ENCODE results near the gene ADCY5.

DNA sequence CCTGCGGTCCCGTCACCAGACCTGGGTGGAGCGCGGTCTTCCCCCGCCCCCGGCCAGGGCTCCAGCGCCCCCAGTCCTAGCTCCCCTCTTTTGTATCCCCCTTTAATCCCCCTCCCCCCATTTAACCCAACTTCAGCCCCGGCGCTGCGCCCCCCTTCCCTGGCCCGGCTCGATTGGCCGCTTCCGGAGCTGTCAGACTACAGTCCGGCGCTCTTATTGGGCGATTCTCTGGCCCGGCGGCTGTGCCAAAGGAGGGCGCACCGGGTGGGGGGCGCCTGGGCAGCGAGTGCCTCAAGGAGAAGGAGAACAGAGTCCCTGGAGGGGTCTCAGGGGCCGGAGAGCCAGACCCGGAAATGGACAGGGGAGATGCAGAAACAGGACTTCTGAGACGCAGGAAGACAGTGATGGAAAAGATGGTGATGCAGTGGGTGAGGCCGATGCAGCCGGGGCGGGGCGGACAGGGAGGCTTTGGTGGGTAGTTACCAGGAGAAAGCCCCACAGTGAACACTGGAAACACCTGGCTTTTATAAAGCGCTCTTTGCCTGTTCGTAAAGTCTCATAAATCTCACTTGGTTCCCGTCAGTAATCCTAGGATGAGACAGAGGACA lies 1.2 kb upstream of the ADCY5 start:
- TF ChIP-seq FOSL2 (IDR thresholded peaks at IDR 0.05) (no peak), FOSL2 (CRISPR knock-in tag; IDR thresholded peaks at IDR 0.05) (no peak), POLR2A (IDR thresholded peaks at IDR 0.05; ENCODE audit: low read length) (no peak), CEBPB (IDR thresholded peaks at IDR 0.05) (no peak), EP300 (IDR thresholded peaks at IDR 0.05) (no peak), CHD4 (IDR thresholded peaks at IDR 0.05; ENCODE audit: borderline replicate concordance) (no peak), RNF2 (IDR thresholded peaks at IDR 0.05; ENCODE audit: borderline replicate concordance, low read depth) (no peak)
- TF ChIP-seq, protein P1, sequence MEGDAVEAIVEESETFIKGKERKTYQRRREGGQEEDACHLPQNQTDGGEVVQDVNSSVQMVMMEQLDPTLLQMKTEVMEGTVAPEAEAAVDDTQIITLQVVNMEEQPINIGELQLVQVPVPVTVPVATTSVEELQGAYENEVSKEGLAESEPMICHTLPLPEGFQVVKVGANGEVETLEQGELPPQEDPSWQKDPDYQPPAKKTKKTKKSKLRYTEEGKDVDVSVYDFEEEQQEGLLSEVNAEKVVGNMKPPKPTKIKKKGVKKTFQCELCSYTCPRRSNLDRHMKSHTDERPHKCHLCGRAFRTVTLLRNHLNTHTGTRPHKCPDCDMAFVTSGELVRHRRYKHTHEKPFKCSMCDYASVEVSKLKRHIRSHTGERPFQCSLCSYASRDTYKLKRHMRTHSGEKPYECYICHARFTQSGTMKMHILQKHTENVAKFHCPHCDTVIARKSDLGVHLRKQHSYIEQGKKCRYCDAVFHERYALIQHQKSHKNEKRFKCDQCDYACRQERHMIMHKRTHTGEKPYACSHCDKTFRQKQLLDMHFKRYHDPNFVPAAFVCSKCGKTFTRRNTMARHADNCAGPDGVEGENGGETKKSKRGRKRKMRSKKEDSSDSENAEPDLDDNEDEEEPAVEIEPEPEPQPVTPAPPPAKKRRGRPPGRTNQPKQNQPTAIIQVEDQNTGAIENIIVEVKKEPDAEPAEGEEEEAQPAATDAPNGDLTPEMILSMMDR (IDR thresholded peaks at IDR 0.05): no peak
- TF ChIP-seq, protein P2, sequence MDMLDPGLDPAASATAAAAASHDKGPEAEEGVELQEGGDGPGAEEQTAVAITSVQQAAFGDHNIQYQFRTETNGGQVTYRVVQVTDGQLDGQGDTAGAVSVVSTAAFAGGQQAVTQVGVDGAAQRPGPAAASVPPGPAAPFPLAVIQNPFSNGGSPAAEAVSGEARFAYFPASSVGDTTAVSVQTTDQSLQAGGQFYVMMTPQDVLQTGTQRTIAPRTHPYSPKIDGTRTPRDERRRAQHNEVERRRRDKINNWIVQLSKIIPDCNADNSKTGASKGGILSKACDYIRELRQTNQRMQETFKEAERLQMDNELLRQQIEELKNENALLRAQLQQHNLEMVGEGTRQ (IDR thresholded peaks at IDR 0.05): no peak
- TF ChIP-seq, protein P3, sequence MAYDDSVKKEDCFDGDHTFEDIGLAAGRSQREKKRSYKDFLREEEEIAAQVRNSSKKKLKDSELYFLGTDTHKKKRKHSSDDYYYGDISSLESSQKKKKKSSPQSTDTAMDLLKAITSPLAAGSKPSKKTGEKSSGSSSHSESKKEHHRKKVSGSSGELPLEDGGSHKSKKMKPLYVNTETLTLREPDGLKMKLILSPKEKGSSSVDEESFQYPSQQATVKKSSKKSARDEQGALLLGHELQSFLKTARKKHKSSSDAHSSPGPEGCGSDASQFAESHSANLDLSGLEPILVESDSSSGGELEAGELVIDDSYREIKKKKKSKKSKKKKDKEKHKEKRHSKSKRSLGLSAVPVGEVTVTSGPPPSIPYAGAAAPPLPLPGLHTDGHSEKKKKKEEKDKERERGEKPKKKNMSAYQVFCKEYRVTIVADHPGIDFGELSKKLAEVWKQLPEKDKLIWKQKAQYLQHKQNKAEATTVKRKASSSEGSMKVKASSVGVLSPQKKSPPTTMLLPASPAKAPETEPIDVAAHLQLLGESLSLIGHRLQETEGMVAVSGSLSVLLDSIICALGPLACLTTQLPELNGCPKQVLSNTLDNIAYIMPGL (CRISPR knock-in tag; IDR thresholded peaks at IDR 0.05; ENCODE audit: borderline replicate concordance): no peak
- TF ChIP-seq, protein P4, sequence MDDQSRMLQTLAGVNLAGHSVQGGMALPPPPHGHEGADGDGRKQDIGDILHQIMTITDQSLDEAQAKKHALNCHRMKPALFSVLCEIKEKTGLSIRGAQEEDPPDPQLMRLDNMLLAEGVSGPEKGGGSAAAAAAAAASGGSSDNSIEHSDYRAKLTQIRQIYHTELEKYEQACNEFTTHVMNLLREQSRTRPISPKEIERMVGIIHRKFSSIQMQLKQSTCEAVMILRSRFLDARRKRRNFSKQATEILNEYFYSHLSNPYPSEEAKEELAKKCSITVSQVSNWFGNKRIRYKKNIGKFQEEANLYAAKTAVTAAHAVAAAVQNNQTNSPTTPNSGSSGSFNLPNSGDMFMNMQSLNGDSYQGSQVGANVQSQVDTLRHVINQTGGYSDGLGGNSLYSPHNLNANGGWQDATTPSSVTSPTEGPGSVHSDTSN (IDR thresholded peaks at IDR 0.05): no peak

All from A549 (cell line).